GM18909 (cell line): ENCODE measurements around the gene ADD2.
A peak's percentile ranks its signal among the peaks of the same experiment; 100 is the strongest.
"Not testable (repeated sequence)": the region's sequence is repeated elsewhere in the genome, so short reads cannot be mapped to it uniquely, and the experiment has no call there.

Experiments used
- ATAC-seq: cut with Tn5 transposase; IDR thresholded peaks from one replicate; pipeline ENCODE4 v1.9.1; 2021; ENCODE audit warnings: mild to moderate bottlenecking; ENCODE audit not compliant: unreplicated experiment, poor library complexity

Gene ADD2

DNA sequence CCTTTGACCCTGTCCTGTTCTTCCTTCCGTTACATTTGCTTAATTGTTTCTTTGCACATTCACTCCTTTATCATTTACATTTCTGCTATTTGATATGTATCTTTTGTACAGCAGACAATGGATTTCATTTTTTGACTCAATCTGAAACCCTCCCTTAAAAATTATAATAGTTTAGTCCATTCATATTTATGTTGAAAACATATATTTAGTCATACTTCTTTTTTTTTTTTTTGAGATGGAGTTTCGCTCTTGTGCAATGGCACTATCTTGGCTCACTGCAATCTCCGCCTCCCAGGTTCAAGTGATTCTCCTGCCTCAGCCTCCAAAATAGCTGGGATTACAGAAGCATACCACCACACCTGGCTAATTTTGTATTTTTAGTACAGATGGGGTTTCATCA lies 119.0 kb downstream of the ADD2 start:
- ATAC-seq, result no peak

DNA sequence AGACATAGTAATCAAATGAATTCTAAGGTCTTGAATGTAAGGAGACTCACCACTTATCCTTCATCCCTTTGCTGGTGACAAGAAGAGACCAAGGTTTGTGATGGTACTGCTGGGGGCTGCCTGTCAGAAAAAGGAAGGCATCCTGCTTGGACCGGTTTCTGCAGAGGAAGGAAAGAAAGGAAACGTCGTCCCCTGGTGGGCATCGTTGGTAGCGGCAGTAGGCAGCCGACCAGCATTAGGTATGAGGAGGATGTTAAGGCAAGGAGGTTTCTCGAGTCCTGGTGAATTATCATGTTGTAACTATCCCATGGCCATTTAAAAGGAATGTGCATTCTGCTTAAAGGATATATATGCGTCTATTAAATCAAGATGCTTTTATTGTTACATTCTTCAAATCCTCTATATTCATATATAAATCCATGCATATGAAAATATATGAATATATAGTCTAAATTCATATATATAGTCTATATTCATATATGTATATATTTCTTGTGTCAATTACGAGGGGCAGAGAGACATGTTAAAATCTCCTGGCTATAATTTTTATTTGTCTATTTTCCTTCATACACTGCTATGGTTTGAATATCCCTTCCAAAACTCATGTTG lies 120.0 kb downstream of the ADD2 start:
- ATAC-seq, result peak; percentile 71

DNA sequence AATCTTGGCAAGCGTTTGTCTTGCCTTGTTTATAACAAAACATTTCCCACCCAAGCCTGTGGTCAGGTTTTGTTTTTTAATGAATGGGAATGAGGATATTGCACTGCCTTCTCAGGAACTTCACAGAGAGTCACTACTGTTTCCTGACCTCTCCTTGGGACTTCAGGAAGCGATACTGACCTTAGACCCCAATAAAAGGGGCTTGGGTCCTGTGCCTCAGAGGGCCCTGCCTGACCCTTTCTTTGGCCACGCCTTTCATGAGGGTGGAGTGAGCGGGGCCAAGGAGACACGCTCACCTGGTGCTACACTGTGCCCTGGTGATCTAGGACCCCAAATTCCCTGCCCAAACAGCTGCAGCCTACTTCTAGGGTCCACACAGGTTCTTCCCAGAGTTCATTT lies 121.6 kb downstream of the ADD2 start:
- ATAC-seq, result no peak

DNA sequence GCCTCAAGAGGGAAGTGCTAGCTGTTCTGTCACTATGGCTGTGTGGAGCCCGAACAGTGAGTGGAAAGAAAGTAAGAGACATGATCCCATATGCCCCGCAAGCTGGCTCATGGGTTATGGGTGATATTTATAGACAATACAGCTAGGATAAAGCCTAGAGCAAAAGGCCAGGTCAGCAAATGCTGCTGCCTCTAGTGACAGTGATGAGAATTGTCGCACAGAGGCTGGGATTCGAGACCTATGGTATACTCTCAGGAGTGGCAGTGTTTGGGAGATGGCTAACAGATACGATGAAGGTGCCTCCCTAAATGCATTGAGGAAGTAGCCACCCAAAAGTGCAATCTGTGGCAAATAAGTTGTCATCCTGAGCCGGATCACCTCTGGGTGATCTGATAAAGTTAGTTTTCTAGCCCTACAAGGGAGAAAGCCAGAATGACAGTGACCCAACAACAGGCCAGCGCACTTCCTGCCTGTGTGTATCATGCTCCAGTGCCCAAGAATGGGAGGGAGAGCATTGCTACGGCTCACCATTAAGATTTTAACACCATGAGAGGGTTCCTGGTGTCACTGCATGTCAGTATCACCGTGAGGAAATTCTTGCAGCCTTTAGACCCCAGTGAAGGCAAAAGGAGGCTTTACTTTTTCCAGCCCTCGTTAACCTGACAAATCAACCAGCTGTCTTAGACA lies 122.1 kb downstream of the ADD2 start:
- ATAC-seq, result no peak

DNA sequence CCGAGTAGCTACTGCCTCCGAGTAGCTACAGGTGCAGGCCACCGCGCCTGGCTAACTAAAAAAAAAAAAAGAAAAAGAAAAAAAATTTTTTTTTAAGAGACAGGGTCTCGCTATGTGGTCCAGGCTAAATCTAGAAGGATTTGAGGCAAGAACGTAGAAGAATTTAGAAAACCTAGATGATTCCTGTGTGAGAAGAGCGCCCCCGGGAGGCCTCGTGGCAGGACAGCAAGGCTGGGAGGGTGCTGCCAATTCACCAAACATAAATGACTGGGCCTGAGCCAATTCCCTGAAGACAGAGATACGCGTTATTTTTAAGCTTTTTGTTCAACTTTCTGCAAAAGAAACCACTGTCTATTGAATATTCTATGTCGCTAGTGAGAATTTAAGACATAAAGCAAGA lies 124.3 kb downstream of the ADD2 start:
- ATAC-seq, result no peak

DNA sequence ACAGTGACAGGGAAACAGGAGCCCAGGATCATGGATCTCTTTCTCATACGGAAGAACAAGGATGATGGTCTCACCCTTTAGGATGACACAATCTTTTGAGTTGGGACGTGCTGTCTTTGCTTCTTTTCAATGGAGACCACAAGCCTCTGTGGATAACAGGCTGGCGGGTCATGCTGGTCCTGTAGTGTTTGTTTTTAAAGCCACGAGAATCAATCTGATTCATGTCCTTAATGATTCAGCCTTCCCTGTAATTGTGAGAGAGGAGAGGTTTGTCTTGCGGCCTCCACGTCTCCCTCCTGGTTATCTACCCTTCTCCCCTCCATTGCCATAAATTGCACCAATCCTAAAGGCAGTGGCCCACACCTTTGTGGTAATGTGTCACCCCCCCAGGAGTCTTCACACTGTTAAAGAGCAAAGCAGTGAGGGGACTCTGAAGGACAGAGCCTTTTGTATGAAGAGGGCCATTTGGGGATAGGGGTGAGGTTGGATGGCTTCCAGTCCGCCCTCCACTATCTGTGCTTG lies 126.7 kb downstream of the ADD2 start:
- ATAC-seq, result no peak

DNA sequence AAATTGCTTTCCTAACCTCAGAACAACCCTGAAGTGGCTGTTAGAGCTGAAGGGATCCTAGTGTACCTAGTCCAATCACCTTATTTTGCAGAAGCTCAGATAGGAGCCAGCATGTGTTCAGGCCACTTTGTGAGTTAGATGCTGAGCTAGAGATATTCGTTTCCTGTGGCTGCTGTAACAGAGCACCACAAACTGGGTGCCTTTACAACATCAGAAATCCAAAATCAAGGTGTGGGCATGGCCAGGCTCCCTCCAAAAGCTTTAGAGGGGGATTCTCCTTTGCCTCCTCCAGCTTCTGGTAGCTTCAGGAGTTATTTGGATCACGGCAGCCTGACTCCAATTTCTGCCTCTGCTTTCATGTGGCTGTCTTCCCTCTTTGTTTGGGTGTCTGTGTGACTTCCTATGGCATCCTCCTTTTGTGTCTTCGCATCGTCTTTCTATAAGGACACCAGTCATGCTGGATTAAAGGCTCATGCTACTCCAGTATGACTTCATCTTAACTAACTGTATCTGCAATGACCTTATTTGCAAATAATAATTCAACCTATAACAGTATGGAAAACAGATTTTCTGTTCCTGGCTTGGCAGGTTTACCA lies 128.1 kb downstream of the ADD2 start:
- ATAC-seq, result no peak

DNA sequence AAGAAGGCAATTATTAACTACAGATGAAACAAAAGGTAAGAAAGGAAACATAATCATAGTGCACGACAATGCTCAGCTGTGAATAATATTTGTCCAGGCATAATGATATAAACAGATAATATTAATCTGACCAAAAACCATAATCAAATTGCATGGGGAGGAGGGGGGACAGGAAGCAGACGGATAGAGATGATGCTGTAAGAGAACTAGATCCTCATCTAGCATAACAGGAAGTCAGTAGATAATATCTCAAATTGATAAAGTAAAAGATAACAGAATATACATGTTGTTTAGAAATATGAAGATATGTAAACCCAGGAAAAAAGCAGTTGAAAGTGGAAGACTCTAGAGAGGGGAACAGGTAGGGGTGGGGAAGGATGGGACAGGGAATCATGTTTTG lies 129.4 kb downstream of the ADD2 start:
- ATAC-seq, result no peak

DNA sequence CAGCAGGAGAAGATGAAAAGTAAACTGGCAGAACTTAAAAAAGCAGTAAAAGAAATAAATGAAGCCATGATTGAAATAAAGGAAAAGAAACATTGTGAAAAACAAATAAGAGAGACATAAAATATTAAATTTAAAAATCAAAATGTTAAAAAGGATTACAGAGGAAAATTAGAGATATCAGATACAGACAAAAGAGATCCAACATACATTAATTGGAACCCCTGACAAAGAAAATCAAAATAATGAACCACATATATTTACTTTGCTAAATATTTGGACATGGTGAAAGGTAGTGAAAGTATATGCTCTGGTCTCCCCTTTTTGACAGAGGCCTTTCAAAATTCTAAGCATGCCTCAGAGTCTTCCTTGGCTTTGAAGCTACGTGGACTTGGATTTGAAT lies 134.5 kb downstream of the ADD2 start:
- no peak for ATAC-seq

DNA sequence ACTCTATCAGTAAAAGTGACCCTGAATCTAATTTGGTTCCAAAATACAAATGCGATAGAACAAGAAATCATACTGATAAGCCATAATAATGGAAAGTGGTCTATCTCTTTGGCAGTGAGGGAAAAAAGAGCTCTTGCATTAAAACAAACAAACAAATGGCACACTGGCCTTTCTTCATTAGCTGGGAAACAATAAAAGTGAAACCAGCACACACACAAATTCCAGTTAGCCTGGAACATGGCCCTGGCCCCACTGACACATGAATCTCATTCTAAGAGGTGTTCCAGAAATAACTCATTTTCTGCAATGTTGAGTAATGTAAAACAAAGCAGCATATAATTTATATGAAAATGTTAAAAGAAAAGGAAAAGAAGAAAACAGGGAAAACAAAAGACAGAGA lies 135.0 kb downstream of the ADD2 start:
- no peak for ATAC-seq

DNA sequence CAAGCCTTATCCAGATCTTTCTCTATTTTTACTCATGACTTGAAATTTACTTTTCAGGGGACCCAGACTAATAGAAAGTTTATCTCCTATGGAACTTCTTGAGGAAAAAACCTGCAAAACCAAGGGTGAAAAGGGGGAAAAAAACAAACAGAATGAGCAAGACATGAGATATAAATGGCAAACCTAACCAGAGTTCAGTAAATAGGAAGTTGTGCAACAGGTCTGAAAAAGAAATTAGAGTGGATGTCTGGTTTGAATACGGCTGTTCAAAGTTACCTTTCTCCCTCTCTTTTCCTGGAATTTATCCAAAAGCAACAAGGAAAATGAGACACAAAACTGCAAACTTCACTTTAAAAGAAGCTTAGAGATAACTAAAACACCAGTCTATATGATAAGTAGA lies 135.6 kb downstream of the ADD2 start:
- no peak for ATAC-seq

DNA sequence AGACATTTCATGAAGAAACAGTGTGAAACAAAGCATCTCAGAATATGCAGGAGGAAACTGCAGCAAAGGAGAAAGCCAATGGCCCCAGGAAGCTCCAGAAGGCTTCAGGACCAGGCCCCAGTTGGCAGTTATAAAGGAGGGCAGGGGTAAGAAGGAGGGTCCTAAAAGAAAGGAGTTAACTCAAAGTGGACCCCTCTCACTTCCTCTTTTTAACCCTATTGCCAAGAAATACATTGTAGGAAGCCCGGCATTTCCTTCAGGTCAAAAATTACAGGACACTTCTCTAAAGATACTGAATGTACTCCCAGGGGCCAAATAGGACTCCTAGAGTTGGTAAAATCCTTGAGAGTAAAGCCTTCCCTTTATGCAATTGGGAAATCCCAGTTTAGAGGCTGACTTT lies 137.2 kb downstream of the ADD2 start:
- ATAC-seq, result no peak

DNA sequence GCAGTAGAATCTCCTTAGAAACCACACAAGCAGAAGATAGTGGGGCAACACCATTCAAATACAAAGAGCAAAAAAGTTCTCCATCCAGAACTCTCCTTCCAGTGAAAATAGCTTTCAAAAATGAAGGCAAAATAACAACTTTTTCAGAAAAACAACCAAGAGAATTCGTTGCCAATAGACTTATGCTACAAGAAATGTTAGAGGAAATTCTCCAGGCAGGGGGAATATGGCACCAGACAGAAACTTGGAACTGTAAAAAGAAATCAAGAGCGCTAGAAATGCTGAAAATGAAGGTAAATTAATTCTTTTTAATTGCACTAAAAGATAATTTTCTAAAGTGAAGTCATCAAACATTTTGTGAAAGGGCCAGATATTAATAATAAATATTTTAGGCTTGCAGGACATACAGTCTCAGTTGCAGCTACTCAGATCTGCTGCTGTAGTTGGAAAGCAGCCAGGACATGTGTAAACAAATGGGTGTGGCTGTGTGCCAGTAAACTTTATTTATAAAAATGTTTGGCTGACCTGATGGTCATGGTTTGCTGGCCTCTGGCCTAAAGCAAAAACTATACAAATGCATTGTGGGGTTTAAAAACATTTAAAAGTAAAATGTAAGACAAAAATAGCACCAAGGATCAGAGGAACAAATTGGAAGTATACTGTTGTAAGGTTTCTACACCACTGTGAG lies 140.6 kb downstream of the ADD2 start:
- no peak for ATAC-seq

DNA sequence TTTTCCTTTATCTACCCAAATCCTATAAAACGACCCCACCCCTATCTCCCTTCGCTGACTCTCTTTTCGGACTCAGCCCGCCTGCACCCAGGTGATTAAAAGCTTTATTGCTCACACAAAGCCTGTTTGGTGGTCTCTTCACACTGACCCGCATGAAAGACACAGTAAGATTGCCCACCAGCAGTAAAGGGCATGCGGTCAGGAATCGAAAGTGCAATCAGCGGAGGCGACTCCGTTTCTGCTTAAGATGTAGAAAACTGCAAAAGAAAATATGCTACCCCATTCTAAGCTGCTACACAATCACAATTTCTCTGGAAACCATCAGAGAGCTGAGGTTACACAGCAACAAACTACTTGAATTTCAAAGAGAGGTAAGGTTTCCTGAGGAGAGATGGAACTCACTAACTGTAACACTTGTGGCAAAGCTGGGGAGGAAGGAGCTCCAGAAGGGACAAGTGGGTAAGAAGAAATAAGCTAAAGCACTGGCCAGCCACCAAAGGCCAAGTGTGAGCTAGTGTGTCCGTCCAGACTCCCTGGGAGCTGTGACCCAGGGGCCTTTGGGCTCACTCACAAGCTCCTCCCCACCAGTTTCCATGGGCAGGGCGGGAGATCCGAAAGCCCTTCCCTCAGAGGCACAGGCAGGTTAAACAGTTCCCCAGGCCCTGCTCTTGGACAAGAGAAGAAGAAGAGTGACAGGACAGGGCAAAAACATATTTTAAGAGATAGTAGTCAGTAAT lies 141.6 kb downstream of the ADD2 start:
- ATAC-seq, result no peak

DNA sequence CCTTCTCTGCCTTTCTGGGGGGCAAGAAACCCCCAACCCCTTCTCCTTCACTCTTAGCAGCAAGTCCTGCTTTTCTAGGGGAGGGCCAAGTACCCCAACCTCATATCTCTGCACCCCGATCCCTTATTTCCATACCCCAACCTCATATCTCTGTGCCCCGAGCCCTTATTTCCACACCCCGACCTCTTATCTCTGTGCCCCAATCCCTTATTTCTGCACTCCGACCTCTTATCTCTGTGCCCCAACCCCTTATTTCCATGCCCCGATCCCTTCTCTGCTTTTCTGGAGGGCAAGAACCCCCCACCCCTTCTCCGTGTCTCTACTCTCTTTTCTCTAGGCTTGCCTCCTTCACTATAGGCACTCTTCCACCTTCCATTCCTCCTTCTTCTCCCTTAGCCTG lies 146.5 kb downstream of the ADD2 start:
- not testable (repeated sequence) for ATAC-seq

DNA sequence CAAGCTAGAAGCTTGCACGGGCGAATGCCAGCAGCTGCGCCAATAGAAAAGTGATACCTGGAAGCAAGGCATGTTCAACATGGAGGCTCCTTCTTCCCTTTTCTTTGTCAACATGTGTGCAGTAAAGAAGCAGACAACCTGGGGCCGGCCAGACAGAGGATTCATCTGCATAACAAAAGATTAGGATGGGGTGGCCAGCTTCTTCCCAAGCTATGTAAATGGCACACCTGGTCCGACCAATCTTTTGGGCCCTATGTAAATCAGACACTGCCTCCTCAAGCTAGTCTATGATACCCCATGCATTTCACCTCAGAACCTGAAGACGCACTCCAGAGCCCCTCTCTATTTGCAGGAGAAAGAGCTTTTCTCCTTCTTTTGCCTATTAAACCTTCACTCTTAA lies 148.0 kb downstream of the ADD2 start:
- ATAC-seq, result no peak

DNA sequence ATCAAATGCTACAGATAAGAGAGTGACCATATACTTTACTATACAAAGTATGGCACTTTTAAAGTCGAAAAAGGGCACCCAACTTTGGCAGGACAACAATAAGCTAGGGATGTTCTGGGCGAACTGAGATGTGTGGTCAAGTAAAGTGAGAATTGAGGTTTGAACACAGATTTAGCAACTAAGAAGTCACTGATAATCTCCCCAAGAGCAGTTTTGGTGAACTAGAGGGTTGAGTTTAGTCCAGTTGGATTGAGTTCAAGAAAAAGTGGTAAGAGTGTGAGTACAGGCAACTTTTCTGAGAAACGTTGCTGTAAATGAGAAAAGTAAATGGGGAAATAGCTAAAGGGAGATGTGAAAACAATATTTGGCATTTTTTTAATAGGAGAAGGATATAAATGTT lies 148.8 kb downstream of the ADD2 start:
- no peak for ATAC-seq

DNA sequence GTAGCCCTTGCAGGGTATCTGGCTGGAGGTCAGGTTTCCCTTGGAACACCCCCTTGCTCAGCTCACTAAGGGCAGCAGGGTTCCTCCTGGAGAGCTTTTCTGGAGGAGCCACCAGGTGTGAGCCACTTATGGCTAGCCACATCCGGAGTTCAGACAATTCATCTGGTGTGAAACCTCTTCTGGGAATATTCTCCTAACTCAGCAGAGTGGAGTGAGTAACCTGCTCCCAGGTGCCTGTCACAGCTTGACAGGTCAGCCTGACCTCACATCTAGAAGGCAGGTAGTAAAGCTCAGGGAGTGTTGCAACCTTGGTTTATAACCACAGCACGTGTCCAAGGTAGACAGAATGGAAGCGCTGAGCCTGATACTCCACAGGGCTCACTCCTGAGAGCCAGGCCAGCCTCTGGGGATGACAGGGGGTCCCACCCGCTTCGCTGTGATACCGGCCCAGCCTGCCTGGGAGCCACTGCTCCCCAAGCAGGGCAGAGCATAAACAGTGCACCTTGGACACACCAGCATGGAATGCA lies 151.8 kb downstream of the ADD2 start:
- ATAC-seq, result no peak

DNA sequence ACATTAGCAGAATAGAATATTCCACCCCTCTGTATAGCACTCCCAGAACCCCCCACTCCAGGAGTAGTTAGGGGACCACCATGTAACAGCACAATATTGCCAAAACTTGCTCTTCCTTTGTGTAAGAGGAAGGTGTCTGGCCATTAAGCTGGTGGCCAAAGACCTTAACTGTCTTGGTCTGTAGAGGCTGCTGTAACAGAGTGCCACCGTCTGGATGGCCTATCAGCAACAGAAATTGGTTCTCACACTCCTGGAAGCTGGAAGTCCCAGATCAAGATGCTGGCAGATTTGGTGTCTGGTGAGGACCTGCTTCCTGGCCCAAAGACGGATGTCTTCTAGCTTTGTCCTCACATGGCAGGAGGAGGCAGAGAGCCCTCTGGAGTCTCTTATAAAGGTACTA lies 152.8 kb downstream of the ADD2 start:
- ATAC-seq, result no peak

DNA sequence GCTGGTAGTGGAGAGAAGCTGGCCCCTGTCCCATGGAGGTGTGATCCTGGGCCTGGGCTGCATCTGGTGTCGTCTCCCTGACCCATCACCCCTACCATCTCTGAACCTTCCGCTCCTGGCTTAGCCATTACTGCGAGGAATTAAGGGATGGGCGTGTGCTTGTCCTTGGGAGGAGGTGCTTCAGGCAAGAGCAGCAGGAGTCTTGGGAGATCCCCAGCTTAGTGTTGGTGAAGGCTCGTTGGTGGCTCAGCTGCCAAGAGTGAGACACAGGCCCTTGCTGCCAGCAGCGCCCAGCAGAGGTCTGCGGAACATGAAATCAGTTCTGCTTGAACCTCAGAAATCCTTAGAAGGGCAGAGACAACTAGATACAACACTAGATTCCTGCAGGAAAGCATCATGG lies 154.5 kb downstream of the ADD2 start:
- ATAC-seq, result no peak
